ENCODE measurements around the gene LZIC.

The LZIC gene

GRCh38 chr1:9884805-9885204 lies 58.4 kb downstream of the LZIC start:
- Histone ChIP-seq H3K27me3 (ENCODE audit: insufficient read depth, poor library complexity, severe bottlenecking) (no peaks in the 10 kb centered on the region), H3K27ac (ENCODE audit: poor library complexity, severe bottlenecking) (no peak overlapping the region), H3K36me3 (ENCODE audit: low read depth) (peaks cover 26% of the 10 kb centered on the region), H3K4me1 (ENCODE audit: insufficient read depth, poor library complexity, severe bottlenecking) (peaks cover 37% of the 10 kb centered on the region), H3K9me3 (ENCODE audit: severe bottlenecking) (no peaks in the 10 kb centered on the region), H3K4me3 (ENCODE audit: severe bottlenecking) (no peak overlapping the region)
- no peak for DNase-seq (ENCODE audit: low spot score)
- TF ChIP-seq, protein P1, sequence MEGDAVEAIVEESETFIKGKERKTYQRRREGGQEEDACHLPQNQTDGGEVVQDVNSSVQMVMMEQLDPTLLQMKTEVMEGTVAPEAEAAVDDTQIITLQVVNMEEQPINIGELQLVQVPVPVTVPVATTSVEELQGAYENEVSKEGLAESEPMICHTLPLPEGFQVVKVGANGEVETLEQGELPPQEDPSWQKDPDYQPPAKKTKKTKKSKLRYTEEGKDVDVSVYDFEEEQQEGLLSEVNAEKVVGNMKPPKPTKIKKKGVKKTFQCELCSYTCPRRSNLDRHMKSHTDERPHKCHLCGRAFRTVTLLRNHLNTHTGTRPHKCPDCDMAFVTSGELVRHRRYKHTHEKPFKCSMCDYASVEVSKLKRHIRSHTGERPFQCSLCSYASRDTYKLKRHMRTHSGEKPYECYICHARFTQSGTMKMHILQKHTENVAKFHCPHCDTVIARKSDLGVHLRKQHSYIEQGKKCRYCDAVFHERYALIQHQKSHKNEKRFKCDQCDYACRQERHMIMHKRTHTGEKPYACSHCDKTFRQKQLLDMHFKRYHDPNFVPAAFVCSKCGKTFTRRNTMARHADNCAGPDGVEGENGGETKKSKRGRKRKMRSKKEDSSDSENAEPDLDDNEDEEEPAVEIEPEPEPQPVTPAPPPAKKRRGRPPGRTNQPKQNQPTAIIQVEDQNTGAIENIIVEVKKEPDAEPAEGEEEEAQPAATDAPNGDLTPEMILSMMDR (IDR thresholded peaks at IDR 0.05; ENCODE audit: poor library complexity, severe bottlenecking): no peak
- ATAC-seq (ENCODE audit: low read depth): no peak

DNA sequence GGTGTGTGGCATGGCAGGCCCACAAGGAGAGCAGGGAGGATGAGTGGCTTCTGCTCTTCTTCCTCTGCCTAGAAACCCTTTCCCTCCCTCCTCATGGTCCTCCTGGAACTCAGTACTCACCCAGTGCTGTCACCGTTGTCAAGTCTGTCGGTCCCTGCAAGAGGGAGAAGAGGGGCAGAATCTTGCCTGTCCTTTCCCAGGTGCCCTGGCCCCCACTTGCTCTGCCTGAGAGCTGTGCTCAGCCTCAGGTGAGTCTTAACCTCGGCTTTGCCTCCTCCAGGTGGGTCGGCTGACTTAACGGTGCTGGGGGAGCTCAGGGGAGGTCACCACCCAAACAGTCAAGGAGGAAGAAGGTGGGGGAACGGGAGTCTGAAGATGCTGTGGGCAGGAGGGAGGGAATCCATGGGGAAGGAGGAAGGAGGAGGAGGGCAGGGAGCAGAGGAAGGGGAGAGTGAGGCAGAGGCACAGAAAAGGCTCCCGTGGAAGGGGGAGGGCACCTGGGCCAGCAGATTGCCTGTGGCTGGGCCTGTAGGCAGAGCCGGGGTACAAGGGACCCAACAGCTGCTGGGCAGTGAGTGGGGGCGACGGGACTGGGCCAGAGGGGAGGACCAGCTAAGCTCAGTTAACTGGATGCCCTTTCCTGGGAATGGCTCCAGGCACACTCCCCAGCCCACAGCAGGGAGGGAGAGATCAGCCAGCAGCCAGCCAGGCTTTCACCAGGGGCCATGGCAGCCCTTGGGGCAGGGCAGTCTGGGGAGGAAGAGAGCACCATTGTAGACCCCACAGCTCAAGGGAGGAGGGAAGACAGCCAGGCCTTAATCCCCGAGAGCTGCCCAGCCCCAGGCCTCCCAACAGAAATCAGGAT lies 59.4 kb downstream of the LZIC start:
- Histone ChIP-seq H3K4me3 (ENCODE audit: severe bottlenecking) (no peak overlapping the region), H3K36me3 (ENCODE audit: low read depth) (peaks cover 20% of the 10 kb centered on the region), H3K9me3 (ENCODE audit: severe bottlenecking) (no peaks in the 10 kb centered on the region), H3K27ac (ENCODE audit: poor library complexity, severe bottlenecking) (peak overlapping the region; percentile 87), H3K4me1 (ENCODE audit: insufficient read depth, poor library complexity, severe bottlenecking) (peaks cover 27% of the 10 kb centered on the region), H3K27me3 (ENCODE audit: insufficient read depth, poor library complexity, severe bottlenecking) (no peaks in the 10 kb centered on the region)
- TF ChIP-seq, protein P1 (IDR thresholded peaks at IDR 0.05; ENCODE audit: poor library complexity, severe bottlenecking): no peak
- ATAC-seq (ENCODE audit: low read depth) (no peak), DNase-seq (ENCODE audit: low spot score) (no peak)

DNA sequence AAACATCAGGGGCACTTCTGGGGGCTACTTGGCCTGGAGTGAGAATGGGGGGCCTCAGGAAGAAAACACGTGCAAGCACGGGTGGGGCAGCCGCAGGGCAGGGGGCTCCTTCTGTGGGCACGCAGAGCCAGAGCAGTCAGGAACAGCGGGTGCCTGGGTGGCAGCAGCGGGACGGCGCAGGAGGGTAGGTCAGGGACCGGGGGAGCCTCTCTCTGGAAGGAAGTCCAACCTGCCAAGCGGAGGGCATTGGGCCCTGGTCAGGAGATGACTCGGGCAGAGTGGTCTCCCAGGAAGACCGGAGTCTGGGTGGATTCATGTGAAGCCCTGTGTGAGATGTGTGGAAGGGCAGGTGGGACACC lies 60.3 kb downstream of the LZIC start:
- peak overlapping the region; percentile 87 for H3K27ac ChIP-seq (ENCODE audit: poor library complexity, severe bottlenecking)
- peaks cover 30% of the 10 kb centered on the region for H3K4me1 ChIP-seq (ENCODE audit: insufficient read depth, poor library complexity, severe bottlenecking)
- H3K27me3 ChIP-seq (ENCODE audit: insufficient read depth, poor library complexity, severe bottlenecking): no peaks in the 10 kb centered on the region
- ATAC-seq (ENCODE audit: low read depth): no peak
- no peak for DNase-seq (ENCODE audit: low spot score)
- TF ChIP-seq, protein P1 (IDR thresholded peaks at IDR 0.05; ENCODE audit: poor library complexity, severe bottlenecking): no peak
- no peaks in the 10 kb centered on the region for H3K9me3 ChIP-seq (ENCODE audit: severe bottlenecking)
- H3K36me3 ChIP-seq (ENCODE audit: low read depth): peaks cover 20% of the 10 kb centered on the region
- H3K4me3 ChIP-seq (ENCODE audit: severe bottlenecking): no peak overlapping the region

GRCh38 chr1:9882296-9882944 lies 60.8 kb downstream of the LZIC start:
- DNase-seq (ENCODE audit: low spot score): no peak
- Histone ChIP-seq H3K27me3 (ENCODE audit: insufficient read depth, poor library complexity, severe bottlenecking) (no peaks in the 10 kb centered on the region), H3K9me3 (ENCODE audit: severe bottlenecking) (no peaks in the 10 kb centered on the region), H3K27ac (ENCODE audit: poor library complexity, severe bottlenecking) (peak overlapping the region; percentile 87), H3K4me3 (ENCODE audit: severe bottlenecking) (no peak overlapping the region), H3K36me3 (ENCODE audit: low read depth) (peaks cover 20% of the 10 kb centered on the region), H3K4me1 (ENCODE audit: insufficient read depth, poor library complexity, severe bottlenecking) (peaks cover 35% of the 10 kb centered on the region)
- ATAC-seq (ENCODE audit: low read depth): 0 out of 3 replicates have a peak, but pooled peaks have one; percentile 2
- TF ChIP-seq, protein P1 (IDR thresholded peaks at IDR 0.05; ENCODE audit: poor library complexity, severe bottlenecking): no peak

Data from RWPE2 (cell line).